Activated naive CD4-positive, alpha-beta T cell (primary cell): ENCODE results near the gene SPATA32.

Experiments
- DNase-seq, 4 experiments: peaks; one replicate each; lab custom pipeline; 2025; lab: John Stamatoyannopoulos, UW

The SPATA32 gene

DNA sequence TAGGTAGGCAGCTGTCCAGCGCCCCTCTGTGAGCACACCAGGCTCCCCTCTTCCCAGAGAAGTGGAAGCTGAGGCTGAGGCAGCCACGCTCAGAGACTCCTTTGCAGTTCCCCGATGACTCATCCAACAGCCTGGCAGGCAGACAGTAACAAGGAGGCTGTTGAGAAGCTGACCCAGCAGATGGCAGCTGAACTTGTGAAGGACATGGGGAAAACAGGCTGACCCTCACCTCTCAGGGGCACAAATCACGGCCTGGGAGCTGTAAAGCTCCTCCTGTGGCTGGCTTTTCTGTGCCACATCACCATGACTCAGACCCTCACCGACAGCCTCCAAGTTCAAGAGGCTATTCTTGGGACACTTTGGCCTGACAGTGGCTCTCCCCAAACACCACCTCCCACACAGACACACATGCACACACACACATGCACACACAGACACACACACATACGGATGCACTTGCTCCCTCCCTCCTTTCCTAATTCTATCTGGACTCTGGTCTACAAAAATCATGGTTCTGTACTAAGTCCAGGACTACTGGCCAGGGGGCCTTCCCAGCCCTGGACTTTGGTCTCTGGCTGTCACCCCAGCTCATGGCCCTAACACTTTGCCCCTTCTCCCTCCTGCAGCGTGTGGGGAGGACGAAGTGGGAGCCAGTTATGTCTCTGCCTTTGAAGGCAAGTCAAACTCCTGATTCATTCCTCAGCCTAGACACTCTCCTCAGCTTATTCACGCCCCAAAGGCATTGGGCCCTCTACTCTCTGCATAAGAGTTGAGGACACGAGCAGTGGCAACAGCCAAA is 31.7 kb upstream of the SPATA32 start:
- no peak for DNase-seq

DNA sequence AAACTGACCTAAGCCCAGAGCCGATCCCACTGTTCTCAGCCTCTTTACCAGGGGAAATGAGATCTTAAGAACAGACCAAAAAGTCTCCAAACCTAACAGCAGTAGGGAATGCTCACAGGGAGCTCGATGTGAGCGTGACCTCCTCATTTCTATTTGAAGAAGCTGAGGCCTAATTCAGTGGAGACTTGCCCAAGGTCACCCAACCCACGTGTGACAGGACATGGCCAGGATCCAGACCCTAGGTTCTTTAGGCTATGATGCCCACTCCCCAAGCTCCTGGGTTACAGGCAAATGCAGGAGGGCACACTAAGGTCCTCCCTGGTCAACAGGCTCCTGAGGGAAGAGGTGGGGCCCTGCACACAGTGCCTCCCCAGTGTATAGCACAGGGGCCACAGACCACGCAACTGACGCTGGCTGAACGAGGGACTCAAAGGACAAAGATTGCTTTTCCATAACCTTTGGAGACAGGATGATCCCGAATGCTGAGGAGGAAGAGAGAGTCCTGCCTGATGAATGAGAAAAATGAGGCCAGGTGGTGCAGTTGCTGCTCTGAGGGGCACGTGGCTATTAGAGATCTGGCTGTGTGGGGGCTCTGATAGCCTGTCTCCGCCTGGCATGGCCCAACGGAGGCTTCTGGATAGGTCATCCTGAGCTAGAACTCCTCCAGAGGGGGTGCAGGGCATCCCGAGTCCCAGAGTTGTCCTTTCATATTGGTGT is 31.0 kb upstream of the SPATA32 start:
- no peak for DNase-seq

DNA sequence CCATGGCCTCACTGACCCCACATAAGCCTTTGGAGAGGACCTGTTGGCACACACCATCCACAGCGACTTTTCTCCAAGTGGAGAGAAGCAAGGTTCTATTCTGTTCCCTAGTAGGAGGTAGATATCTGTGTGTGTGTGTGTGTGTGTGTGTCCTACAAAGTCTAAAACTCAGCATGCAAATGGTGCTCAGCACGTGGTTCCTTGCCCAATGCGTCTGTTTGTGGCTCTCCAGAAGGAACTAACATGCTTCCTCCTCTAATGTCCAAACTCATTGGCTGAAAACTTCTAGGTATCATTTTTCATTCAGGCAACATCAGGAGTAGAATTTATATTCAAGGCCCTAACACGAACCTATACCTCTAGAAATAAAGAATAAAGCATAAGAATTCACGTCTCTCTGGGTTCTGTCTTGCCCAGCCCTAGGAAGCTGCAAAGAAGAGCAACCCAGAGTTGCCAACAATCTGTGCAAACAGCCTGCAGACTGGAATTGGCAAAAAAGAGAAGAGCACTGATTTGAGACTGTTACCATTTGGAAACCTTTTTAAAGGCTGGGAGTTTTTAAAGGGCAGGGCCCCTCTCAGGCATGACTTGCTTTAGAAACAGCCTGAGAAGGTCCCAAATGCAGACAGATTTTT is 29.4 kb upstream of the SPATA32 start:
- DNase-seq = no peak

DNA sequence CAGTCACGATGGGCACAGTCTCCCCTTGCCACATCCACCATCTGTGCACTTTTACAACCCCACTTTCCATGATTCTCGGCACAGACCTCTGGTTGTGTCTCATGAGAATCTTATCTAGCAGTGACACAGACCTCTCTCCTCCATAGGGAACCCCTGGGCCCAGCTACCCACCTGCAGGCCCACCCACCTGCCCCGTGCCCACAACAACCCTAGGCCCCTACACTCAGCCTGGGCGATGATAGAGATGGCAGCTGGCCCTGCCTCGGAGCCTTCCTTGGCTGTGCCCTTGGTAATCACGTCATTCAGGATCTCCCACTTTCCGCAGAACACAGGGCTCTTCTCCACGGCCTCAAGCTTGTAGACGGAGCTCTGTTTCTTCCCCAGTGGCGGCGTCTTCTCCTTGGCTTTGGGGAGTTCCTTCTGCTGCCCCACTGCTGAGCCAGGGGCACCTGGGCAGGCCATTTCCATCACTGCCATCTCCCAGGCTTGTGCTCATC is 28.4 kb upstream of the SPATA32 start:
- no peak for DNase-seq

DNA sequence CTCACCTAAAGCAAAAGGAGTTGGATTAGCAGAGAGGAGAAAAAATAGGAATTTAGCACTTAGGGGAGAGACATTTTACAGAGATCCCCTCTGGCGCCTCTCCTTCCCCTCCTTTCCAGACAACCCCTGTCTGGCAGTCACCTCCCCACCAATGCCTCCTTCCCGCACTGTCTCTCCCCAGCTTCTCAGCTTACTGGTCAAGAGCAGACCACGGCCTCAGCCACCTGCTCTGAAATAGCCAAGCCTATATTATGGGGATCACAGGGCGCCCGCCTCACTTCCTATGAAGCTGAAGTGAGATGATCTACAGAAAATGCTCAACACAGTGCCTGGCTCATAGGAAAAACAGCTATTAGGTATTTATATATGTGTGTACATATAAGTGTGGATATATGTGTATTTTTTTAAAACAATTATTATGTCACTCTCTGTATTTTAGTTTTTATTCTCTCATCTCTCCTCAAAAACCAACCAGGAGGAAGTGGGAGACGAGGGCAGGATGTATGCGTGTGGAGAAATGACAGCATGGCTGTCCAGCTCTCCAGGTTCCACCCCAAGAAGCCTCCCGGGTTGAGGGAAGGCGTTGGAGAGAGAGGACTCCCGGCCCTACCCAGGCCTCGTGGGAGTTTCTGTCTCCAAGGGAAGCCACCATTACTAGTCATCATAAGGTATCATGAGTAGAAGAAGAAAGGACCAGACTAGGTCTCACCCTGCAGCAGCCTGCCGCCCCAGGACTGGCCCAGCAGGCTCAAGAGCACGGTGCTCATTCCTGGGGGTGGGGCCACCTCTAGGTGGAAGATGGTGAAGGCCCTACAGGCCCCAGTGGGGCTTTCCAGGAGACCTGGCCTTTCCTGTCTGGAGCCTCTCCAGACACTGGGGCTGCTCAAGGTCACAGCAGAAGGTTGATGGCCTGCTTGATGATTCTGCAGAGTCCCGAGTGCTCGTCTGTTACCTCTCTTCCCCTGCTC is 27.7 kb upstream of the SPATA32 start:
- no peak for DNase-seq

DNA sequence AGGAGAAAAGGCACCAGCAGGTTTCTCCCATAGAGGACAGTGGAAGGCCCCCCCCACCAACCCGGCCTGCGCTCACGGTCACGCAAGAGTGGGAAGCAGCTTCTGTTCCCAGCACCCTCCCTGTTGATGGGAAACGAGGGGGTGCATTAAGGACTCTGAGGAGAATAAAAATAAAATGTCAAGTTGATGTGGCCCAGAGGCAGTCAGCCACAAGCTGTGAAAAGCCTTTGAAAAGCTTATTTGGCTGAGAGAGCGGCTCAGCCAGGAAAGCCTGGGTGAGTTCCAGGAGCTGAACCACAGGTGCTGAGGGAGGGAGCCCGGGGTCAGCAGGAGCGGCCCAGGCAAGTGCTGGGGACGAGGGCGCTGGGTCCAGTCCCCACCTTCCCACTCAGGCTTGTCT is 26.9 kb upstream of the SPATA32 start:
- DNase-seq = no peak

DNA sequence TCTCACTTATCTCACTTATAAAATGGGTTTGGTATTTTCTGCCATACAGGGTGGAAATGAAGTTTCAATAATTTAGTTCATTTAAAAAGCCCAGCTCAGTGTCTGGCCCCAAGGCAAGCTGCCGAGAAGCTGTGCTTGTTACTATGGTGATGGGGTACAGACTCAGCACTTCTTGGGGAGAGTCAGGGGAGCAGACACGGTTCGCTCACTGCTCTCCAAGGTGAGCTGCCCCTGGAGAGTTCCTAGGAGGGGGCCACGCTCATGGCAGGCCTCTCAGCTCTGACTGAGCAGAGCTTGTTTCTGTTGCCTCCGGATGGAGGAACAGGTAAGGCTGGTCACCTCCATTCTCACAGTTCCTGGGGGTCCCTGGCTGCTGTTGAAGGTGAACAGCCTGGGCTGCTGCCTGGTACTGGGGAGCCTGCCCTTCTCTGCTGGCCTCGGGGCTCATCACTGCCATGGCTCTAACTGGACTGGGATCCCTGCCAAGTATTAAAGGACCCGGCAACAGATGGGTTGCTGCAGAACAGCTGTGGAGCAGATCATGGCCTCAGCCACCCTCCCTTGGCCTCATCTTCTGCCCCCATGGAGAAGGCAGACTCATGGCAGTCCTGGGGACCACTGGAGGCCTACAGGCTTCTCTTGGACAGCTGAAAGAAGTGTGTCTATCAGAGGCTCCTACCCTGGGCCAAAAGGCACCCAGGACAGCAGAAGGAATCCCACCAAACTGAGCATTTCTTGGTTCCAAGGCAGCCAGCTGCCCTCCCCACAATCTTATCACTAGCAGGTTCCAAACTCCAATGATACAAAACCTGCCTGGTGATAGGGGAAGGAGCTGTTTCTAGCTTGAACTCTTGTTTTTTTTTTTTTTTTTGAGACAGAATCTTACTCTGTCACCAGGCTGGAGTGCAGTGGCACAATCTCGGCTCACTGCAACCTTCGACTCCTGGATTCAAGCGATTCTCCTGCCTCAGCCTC is 25.9 kb upstream of the SPATA32 start:
- DNase-seq = no peak

DNA sequence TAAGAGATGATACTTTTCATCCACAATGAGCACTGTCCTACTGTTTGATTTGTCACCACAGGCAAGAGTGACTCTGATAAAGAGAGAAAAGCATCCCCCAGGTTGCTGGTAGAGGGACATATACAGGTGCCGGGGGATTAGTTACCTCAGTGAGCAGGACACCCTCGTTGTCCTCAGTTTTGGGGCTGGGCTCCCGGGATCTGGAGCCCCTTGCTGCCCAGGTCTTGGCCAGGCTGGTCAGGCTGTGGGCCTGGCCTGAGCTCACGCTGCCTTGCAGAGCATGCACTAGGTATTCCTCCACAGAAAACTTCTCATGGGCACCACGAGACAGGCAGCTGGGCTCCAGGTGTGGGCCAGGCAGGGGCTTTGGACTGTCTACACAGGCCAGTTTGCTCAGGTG is 24.4 kb upstream of the SPATA32 start:
- no peak for DNase-seq

DNA sequence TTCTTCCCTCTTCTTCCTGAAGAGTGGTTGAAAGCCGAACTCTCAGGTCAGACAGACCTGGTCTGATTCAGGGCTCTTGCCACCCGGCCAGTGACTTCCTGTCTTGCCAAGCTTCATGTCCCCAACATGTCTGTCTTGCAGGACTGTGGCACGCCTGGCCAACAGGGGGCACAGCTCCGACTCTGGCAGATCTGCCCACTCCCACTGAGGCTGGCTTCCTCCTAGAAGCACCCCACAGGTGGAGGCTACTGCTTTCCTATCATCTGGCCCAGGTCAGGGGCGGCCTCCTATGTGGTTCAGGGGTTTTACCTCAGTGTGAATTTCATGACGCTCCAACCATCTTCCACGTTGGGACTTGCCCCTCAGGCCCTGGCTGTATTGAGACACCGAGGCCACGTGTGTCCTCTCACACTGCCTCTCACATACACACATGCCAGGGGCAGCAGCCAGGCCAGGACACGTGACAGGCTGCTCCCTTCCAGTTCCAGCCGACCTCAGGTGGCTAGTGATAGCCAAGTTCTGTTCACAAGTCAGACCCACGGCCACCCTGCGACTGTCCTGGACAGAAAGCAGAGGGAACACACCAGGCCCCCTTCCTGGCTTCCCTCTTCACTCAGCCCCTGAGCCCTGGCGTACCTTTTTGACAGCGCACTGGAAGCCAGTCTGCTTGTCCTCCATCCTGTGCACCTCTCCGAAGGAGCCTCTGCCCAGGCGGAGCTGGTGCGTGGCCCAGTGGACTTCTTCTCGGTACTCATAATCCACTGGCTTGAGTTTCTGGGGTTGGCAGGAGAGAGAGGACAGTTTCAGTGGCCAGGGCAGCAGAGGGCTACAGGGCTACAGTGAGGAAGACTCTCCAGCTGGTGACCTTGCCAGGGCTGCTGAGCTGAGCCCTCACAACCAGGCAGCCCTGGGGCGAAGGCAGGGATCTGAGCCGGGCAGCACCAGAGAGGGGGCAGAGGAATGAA is 22.6 kb upstream of the SPATA32 start:
- DNase-seq = peak in 2 of 4 experiments; percentile 13 to 45

DNA sequence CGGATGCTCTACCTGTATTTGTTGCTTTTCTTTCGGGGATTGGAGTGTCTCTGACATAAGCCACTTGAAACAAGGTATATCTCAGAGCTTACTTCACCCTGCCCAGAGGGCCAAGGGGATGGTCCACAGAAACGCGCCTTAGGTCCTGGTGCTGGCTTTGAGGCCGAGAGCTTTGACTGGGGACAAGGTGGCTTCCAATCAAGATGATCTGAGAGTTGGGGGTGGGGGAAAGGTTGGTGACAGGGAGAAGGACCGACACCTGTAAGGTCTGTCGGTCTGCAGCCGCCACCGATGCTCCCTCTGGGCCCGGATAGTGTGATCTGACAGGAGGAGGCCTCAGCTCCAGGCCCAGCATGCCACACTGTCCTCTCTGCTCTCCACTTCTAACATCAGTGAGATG is 21.8 kb upstream of the SPATA32 start:
- no peak for DNase-seq

DNA sequence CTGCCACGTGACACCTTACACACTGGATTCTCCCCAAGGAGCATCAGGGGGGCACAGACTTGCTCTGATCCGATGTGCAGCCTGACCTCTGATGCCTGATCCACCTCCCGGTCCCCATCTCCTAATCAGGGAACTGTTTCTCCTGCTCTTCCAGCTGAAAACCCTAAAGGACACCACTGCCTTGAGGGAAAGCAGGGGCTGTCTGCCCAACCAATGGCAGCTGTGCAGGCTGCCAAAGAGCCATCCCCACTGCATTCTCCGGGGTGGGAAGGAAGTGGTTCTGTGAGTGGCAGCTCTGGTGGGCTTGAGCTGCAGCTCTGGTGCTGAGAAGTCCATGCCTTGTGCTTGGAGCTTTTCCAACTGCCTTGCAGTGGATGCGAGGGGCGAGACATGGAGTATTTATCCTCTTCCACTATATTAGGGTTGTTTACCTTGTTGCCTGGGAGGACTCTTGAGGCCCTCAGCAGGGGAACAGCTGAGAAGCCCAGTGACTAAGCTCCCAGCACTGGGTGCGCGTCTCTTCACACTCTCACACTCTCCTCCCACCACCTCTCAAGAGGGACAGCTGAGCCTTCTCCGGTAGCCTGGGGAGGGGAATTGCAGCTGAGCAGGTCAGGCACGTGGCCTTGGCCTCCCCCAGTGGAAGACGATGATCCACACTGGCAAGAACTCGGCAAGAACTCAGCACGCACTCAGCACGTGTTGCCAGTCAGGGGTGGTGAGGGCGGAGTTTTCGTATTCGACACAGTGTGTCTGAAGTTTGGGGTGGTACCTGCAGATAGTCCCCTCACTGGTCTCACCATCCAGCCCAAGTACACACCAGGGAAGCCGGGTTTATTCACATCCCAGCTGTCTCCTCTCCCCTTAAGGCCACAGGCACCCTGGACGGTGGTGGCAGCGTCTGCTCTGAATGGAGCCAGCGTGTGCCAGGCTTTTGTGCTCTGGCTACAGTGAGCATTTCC is 21.1 kb upstream of the SPATA32 start:
- no peak for DNase-seq

DNA sequence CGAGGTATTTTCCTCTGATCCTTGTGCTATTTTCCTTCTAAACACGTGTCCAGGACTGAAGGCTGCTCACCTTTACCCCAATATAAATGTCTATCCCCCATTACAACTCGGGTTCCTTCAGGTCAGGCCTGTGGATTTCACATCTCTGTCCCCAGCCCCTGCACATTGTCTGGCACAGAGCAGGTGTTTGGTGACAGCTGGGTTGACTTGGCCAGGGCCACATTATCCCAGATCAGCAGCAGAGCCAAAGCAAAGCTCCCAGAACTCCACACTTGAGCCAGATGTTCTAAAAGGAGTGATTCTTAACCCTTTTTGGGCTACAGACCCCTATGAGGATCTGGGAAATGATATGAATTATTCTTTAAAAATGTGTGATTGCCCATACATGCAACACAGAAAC is 18.0 kb upstream of the SPATA32 start:
- no peak for DNase-seq

DNA sequence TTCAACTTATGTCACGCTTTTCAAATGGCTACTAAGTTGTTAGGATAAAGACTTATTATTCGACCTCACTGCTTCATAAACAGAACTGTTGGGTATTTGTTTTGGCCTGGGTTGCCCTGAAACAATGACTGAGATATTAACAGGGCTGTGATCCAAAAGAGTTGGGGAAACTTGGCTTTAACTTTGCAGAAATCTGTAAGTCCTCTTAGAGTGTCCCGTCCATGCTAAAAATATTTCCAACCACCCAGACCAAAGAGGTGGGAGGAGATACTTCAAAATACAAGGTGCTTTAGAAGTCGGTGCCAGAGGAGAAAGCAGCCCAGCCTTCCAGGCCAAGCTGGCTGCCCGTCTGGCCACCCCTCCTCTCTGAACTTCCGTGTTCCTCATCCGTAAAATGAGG is 16.1 kb upstream of the SPATA32 start:
- DNase-seq = no peak

DNA sequence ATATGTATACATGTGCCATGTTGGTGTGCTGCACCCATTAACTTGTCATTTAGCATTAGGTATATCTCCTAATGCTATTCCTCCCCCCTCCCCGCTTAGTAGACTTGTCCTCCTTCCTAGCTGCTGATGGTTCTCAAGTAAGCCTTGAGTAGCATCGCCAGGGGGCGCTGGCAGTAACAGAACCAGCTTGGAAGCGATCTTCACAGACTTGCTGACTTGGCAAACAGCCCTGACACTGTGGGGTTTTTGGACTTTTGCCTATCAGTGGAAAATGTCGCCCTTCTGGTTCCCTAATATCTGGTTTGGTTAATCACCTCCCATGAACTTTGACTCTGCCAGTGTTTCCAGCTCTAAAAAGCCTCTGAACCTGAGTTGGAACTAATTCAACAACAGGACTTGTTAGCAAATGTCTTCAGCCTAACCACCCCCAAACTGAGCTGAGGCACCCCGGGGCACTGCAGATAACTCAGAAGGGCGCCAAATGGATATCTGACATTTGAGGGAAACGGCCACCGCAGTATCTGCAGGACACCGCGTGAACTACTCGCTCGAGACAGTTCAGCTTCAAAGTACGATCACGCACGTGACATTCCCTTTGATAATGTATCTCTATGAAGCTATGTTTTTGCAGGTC is 15.4 kb upstream of the SPATA32 start:
- DNase-seq = peak; percentile 74 to 88 (median 82)

DNA sequence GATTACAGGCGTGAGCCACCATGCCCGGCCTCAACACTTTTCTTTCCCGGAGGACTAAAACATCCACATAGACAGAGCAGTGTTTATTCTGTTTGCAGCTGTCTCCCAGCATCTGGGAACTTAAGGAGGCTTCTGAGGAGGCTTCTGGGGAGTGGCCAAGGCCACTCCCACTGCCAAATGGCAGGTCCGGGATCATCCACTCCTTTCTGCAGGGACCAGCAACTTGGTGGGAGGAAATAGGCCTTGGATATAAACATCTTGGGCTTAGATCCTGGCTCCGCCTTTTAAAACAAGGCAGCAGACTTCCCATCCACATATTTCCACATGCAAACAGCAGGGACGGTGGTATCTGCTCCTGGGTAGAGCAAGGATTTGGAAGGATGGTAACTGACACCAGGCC is 14.1 kb upstream of the SPATA32 start:
- DNase-seq = no peak

DNA sequence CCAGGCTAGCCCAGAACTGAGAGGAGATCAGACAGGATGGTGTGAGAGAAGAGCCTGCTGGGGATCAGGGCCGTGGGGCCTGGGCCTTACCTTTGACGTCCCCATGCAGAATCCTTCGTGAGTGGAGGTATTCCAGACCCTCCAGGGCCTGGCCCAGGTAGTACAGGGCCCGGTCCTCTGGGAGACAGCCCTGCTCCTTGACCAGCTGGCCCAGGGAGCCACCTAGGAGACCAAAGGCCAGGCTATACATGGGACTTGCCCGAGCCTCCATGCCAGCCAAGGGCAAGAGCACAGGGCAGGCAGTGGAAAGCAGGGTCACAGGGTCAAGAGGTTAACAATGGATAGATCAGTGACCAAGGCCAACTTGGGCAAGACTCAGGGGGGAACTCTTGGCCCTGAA is 12.1 kb upstream of the SPATA32 start:
- DNase-seq = no peak

DNA sequence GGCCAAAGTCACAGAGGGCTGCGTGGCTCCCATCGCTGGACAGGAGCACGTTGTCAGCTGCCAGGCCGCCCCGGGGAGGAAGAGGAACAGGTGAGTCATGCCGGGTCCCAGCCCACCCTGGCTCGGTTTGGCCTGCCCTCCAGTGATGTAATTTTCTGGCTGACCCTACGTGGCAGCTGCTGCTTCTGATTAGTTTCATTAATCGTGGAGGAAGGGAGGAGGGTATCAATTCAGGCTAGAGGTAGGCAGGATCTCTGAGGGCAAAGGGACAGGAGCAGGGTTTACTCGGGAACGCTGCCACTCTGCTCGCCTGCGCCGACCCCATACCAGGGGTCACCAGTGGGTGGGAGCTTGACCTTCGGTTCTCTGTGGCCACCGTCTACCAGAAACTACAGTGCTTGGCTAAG is 11.7 kb upstream of the SPATA32 start:
- DNase-seq = no peak

DNA sequence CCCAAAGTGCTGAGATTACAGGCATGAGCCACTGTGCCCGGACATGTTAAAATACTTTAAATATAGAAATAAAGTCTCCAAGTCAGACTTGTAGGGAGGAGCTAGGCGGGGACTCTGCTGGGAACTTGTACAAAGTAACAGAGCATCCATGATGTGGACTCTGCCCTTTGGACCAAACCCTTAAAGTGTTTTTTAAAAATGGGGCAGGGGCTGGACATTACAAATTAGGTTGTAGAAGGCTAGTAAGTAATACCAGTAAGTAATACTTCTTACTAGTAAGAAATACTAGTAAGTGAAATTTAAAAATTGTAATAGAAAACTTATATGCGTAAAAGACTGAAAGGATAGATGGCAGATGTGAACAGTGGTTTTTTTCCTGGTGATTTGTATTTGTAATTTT is 9.7 kb upstream of the SPATA32 start:
- no peak for DNase-seq
